ES-I3 (cell line): Measurements from ENCODE around the gene FAM181A.

Experiments used
- H3K36me3 ChIP-seq: 2 replicates; pipeline ENCODE4 v1.6.1; 2013; ENCODE audit warnings: mild to moderate bottlenecking, low read length, control low read depth, moderate library complexity; ENCODE audit not compliant: insufficient read depth
- H3K4me1 ChIP-seq: 2 replicates; pipeline ENCODE4 v1.6.1; 2013; ENCODE audit warnings: mild to moderate bottlenecking, control low read depth, low read length; ENCODE audit not compliant: insufficient read depth
- H3K9ac ChIP-seq: 2 replicates; pipeline ENCODE4 v1.6.1; 2013; ENCODE audit warnings: low read depth, mild to moderate bottlenecking, low read length, moderate library complexity
- H3K9me3 ChIP-seq: 2 replicates; pipeline ENCODE4 v1.6.1; 2013; ENCODE audit warnings: mild to moderate bottlenecking, low read length, moderate library complexity; ENCODE audit not compliant: control insufficient read depth, insufficient read depth

The FAM181A gene

DNA sequence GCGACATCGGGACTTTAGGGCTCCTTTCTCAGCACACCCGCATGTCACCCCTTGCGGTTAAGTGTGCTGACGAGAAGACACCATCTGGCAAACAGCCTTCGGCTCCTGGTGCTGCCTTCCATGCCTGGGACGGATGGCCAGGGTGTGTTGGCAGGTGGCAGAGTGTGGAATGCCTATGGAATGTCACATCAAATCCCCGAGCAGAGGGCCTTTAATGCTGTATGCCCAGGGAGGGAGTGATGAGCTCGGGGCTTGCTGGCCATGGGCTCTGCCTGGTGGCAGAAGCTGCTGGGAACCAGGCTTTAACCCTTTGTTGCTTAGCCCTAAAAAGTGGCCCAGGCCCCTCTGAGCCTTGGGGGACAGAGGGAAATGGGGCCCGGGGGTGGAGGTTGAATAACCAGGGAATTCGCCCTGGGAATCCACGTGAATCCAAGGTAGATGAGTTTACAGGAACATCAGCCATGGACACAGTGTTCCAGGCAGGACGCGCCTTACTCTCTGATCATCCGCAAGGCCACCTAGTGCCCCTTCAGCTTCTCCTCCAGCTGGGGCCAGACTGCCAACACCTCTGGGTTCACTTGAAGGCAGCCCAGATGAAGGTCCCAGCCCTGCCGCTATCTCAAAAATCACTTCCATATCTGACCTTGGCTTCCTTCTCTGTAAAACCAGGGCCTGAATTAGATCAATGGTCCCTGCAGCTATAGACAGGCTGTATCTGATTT lies 17.4 kb downstream of the FAM181A start:
- Histone ChIP-seq H3K9me3 (no peaks in the 10 kb centered on the region), H3K4me1 (peaks cover 16% of the 10 kb centered on the region), H3K36me3 (no peaks in the 10 kb centered on the region), H3K9ac (no peak overlapping the region)

DNA sequence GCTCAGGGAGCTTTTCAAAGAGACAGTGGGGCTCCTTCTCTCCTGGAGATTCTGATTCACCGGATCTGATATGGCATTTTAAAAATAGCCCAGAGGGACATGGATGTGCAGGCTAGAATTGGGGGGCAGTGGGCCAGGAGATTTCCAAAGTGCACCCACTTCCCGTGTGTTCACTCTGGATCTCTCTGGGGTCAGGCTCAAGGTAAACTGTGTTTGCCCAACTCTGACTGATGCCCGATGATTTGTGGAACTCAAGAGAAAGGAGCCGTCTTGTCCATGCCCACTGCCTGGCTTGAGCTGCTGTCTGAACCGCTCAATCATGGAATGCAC lies 17.9 kb downstream of the FAM181A start:
- Histone ChIP-seq H3K4me1 (peaks cover 16% of the 10 kb centered on the region), H3K9ac (no peak overlapping the region), H3K9me3 (no peaks in the 10 kb centered on the region), H3K36me3 (no peaks in the 10 kb centered on the region)

GRCh38 chr14:93946104-93946503 lies 19.0 kb downstream of the FAM181A start:
- Histone ChIP-seq H3K9me3 (no peaks in the 10 kb centered on the region), H3K4me1 (peaks cover 16% of the 10 kb centered on the region), H3K36me3 (no peaks in the 10 kb centered on the region), H3K9ac (no peak overlapping the region)

- Histone ChIP-seq H3K9me3 (no peaks in the 10 kb centered on the region), H3K4me1 (peaks cover 16% of the 10 kb centered on the region), H3K9ac (no peak overlapping the region), H3K36me3 (no peaks in the 10 kb centered on the region)
Observed at GRCh38 chr14:93946541-93947090, 19.5 kb downstream of the FAM181A start.

- Histone ChIP-seq H3K9ac (no peak overlapping the region), H3K4me1 (peaks cover 16% of the 10 kb centered on the region), H3K9me3 (no peaks in the 10 kb centered on the region), H3K36me3 (no peaks in the 10 kb centered on the region)
Observed at GRCh38 chr14:93947282-93947681, 20.1 kb downstream of the FAM181A start.

DNA sequence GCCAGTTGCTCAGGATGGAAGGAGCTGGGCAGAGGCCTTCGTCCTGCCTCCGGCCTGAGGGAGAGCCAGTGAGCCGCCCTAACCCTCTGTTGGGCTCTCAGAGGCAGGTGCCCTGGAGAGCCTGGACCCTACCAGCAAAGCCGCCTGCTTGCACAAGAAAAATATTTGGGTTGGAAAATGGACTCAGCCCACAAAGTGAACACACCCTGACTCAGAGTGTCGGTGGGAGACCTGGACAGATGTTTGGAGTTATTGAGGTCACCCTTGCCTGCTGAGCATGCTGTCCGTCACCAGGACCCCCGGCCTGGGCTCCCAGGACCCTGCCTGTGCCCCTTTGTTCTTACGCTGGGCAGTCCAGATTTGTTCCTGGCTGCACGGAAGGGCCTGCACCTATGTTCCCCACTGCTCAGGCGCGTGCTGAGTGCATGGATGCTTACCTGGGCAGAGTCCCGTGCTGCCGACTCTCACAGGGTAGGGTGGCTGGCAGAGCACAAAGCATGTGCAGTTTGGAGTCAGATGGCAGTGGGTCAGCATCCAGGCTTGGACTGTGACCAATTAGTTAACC lies 22.4 kb downstream of the FAM181A start:
- Histone ChIP-seq H3K9me3 (no peaks in the 10 kb centered on the region), H3K4me1 (peaks cover 26% of the 10 kb centered on the region), H3K9ac (no peak overlapping the region), H3K36me3 (no peaks in the 10 kb centered on the region)

- H3K9me3 ChIP-seq: no peaks in the 10 kb centered on the region
Observed at GRCh38 chr14:93950948-93951634, 23.9 kb downstream of the FAM181A start.

GRCh38 chr14:93951635-93952540 lies 24.7 kb downstream of the FAM181A start:
- H3K4me1 ChIP-seq: peaks cover 25% of the 10 kb centered on the region
- H3K36me3 ChIP-seq: no peaks in the 10 kb centered on the region
- H3K9me3 ChIP-seq: no peaks in the 10 kb centered on the region
- no peak overlapping the region for H3K9ac ChIP-seq

More at GRCh38 chr14:93950948-93951634, 23.9 kb downstream of the FAM181A start:
- no peaks in the 10 kb centered on the region for H3K36me3 ChIP-seq
- H3K4me1 ChIP-seq: peaks cover 28% of the 10 kb centered on the region
- H3K9ac ChIP-seq: no peak overlapping the region

- H3K36me3 ChIP-seq: no peaks in the 10 kb centered on the region
- H3K9ac ChIP-seq: no peak overlapping the region
- no peaks in the 10 kb centered on the region for H3K9me3 ChIP-seq
- H3K4me1 ChIP-seq: peaks cover 20% of the 10 kb centered on the region
Observed at GRCh38 chr14:93952829-93953228, 25.7 kb downstream of the FAM181A start.

- peaks cover 21% of the 10 kb centered on the region for H3K4me1 ChIP-seq
Observed at GRCh38 chr14:93953263-93953662, 26.1 kb downstream of the FAM181A start.

DNA sequence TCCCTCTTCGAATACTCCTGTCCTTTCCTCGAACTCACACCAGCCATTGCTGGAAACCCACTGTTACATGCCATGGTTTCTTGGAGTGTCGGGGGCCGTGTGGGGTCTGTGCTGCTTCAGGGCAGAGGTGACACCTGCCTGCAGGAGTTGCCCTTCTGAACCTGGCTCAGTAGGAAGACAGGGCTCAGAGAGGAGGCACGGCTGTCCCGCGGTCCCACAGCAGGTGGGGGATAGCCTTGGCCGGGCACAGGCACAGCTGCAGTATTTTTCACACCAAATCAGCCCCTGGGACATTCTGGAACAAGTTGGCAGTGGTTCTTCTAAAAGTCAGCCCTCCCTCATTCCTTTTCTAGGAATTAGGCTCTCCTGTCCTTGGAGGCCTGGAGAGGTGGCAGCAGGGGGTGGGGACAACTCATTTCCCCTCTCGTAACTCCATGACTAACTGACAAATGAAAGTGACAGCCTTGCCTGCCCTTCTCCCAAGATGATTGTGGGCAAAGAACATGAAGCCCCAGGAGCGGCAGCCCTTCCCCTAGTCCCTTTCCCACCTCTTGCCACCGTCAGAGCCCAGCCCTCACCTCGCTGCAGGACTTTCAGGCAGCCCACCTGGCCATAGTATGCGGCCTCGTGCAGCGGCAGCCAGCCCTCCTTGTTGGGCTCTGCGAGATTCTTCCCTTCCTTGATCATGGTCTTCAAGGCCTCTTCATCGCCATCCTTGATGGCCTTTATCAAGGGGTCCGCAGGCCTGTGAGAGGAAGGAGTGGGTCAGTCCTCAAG lies 26.8 kb downstream of the FAM181A start:
- H3K4me1 ChIP-seq: peaks cover 27% of the 10 kb centered on the region
- H3K9ac ChIP-seq: no peak overlapping the region
- H3K9me3 ChIP-seq: no peaks in the 10 kb centered on the region
- H3K36me3 ChIP-seq: no peaks in the 10 kb centered on the region

More at GRCh38 chr14:93953263-93953662, 26.1 kb downstream of the FAM181A start:
- no peaks in the 10 kb centered on the region for H3K36me3 ChIP-seq
- no peaks in the 10 kb centered on the region for H3K9me3 ChIP-seq
- H3K9ac ChIP-seq: no peak overlapping the region

- Histone ChIP-seq H3K9ac (no peak overlapping the region), H3K4me1 (peaks cover 32% of the 10 kb centered on the region), H3K9me3 (no peaks in the 10 kb centered on the region), H3K36me3 (no peaks in the 10 kb centered on the region)
Observed at GRCh38 chr14:93954516-93954830, 27.3 kb downstream of the FAM181A start.

- Histone ChIP-seq H3K9me3 (no peaks in the 10 kb centered on the region), H3K9ac (no peak overlapping the region), H3K36me3 (no peaks in the 10 kb centered on the region), H3K4me1 (peaks cover 39% of the 10 kb centered on the region)
Observed at GRCh38 chr14:93954900-93955849, 28.0 kb downstream of the FAM181A start.
